Neural crest cell (in vitro differentiated cells): ENCODE measurements around the gene NAAA. TPM values are rescaled to one million over a fixed set of nuclear protein-coding genes. Genes with fewer than 3 reads are reported as not detected.
A peak's percentile ranks its signal among the peaks of the same experiment; 100 is the strongest.

Source experiments
- DNase-seq: peaks from one replicate; pipeline ENCODE4 v3.0.0; 2021; ENCODE audit warnings: low read depth, mixed read lengths, low spot score
- H3K27ac Mint-ChIP-seq: one replicate; pipeline ENCODE4 v1.8.0; 2021; ENCODE audit warnings: mild to moderate bottlenecking, mixed read lengths; ENCODE audit not compliant: unreplicated experiment
- H3K27me3 Mint-ChIP-seq: 2 replicates; pipeline ENCODE4 v1.8.0; 2021; ENCODE audit warnings: low read depth, mild to moderate bottlenecking, mixed read lengths
- H3K36me3 Mint-ChIP-seq: 2 replicates; pipeline ENCODE4 v1.8.0; 2021; ENCODE audit warnings: low read depth, mild to moderate bottlenecking, mixed read lengths
- H3K4me1 Mint-ChIP-seq: 2 replicates; pipeline ENCODE4 v1.8.0; 2021; ENCODE audit warnings: mixed read lengths
- H3K4me3 Mint-ChIP-seq: one replicate; pipeline ENCODE4 v1.8.0; 2021; ENCODE audit warnings: mild to moderate bottlenecking, mixed read lengths
- H3K9me3 Mint-ChIP-seq: 2 replicates; pipeline ENCODE4 v1.8.0; 2021; ENCODE audit warnings: mixed read lengths
- CTCF ChIP-seq: fragments of 200-600 bp; sonication (generic); conservative IDR thresholded peaks from 2 replicates; pipeline ENCODE4 v1.5.0; 2021; ENCODE audit warnings: antibody characterized with exemption, mild to moderate bottlenecking
- long read RNA-seq: library from polyadenylated mRNA; unstranded; transcript quantifications from one replicate; pipeline ENCODE4 v2.0.0, GENCODE V29; 2020
- total RNA-seq: library from RNA; stranded (reverse); gene quantifications from 2 replicates; pipeline ENCODE4 v1.2.1, GENCODE V29; 2021

Gene NAAA
- 3.3 and 3.5 TPM in 2 replicates for total RNA-seq
- long read RNA-seq, partial matches to known transcripts, result 1 of 2 reads
- long read RNA-seq, other reads (novel, unspliced or antisense), result 0 of 2 reads

GRCh38 chr4:75940692-75941253, at the start of gene NAAA:
TSS of gene NAAA (minus strand) at chr4:75941013. CDS start at chr4:75940949, 64 bp downstream.
- Mint-ChIP-seq H3K27ac (peak within 1 kb of the TSS; percentile 16), H3K4me1 (peaks cover 14% of the 10 kb centered on the region), H3K27me3 (no peaks in the 10 kb centered on the region), H3K36me3 (no peaks in the 10 kb centered on the region), H3K9me3 (no peaks in the 10 kb centered on the region), H3K4me3 (peak within 1 kb of the TSS; percentile 92)
- peak; percentile 60 for DNase-seq
- TF ChIP-seq CTCF, result no peak

- H3K36me3 Mint-ChIP-seq, result peaks cover 7% of the 10 kb centered on the region
- no peak for TF ChIP-seq CTCF
- H3K9me3 Mint-ChIP-seq, result no peaks in the 10 kb centered on the region
- no peak for DNase-seq
- peaks cover 21% of the 10 kb centered on the region for H3K27me3 Mint-ChIP-seq
- H3K4me1 Mint-ChIP-seq, result peaks cover 27% of the 10 kb centered on the region
- peak overlapping the region; percentile 98 for H3K4me3 Mint-ChIP-seq
- H3K27ac Mint-ChIP-seq, result peak overlapping the region; percentile 15
These were observed 49.2 kb upstream of the NAAA start for GRCh38 chr4:75989846-75990528.

GRCh38 chr4:75985116-75985515, 44.3 kb upstream of the NAAA start:
- H3K36me3 Mint-ChIP-seq, result peaks cover 19% of the 10 kb centered on the region
- peaks cover 21% of the 10 kb centered on the region for H3K4me1 Mint-ChIP-seq
- H3K9me3 Mint-ChIP-seq, result no peaks in the 10 kb centered on the region
- no peaks in the 10 kb centered on the region for H3K27me3 Mint-ChIP-seq
- H3K4me3 Mint-ChIP-seq, result no peak overlapping the region
- H3K27ac Mint-ChIP-seq, result no peak overlapping the region
- DNase-seq, result no peak
- TF ChIP-seq CTCF, result no peak

GRCh38 chr4:75980576-75980975, 39.8 kb upstream of the NAAA start:
- no peaks in the 10 kb centered on the region for H3K9me3 Mint-ChIP-seq
- no peaks in the 10 kb centered on the region for H3K27me3 Mint-ChIP-seq
- peaks cover 32% of the 10 kb centered on the region for H3K36me3 Mint-ChIP-seq
- H3K27ac Mint-ChIP-seq, result peak overlapping the region; percentile 10
- no peak for DNase-seq
- no peak for TF ChIP-seq CTCF
- no peak overlapping the region for H3K4me3 Mint-ChIP-seq
- H3K4me1 Mint-ChIP-seq, result no peaks in the 10 kb centered on the region

GRCh38 chr4:75976177-75976576, 35.4 kb upstream of the NAAA start:
- no peaks in the 10 kb centered on the region for H3K4me1 Mint-ChIP-seq
- no peak overlapping the region for H3K27ac Mint-ChIP-seq
- no peak for TF ChIP-seq CTCF
- no peak for DNase-seq
- H3K9me3 Mint-ChIP-seq, result no peaks in the 10 kb centered on the region
- H3K4me3 Mint-ChIP-seq, result no peak overlapping the region
- H3K36me3 Mint-ChIP-seq, result peaks cover 37% of the 10 kb centered on the region
- H3K27me3 Mint-ChIP-seq, result no peaks in the 10 kb centered on the region
